Stomach (tissue), 4 donors: ENCODE measurements around the gene USP4.

Source experiments
- CTCF ChIP-seq, 7 experiments: fragments of 450-650 bp in 4 of 7; fragments of 200-600 bp in 3 of 7; sonication (generic) in 3 of 7; IDR thresholded peaks; one replicate each; pipeline ENCODE4 v1.5.1; 2016 to 2019; ENCODE audit warnings: antibody characterized with exemption in 7 of 7, control low read depth in 2 of 7, mild to moderate bottlenecking in 1 of 7
- POLR2AphosphoS5 ChIP-seq, 3 donors: sonication (generic); formaldehyde crosslinking; IDR thresholded peaks; one replicate each; pipeline ENCODE4 v1.6.1; 2016; ENCODE audit warnings: antibody characterized with exemption in 3 of 3

GRCh38 chr3:49341996-49342395, 2.1 kb upstream of the USP4 start:
- no peak for TF ChIP-seq CTCF (IDR thresholded peaks at IDR 0.05)
- TF ChIP-seq POLR2AphosphoS5 (IDR thresholded peaks at IDR 0.05): no peak
